ENCODE measurements around the gene RPL15. TPM values are rescaled to one million over a fixed set of nuclear protein-coding genes. Genes with fewer than 3 reads are reported as not detected.

RPL15 gene
- total and polyA plus RNA-seq, 2 of the 13 experiments (the other 11 are each of a cell fraction or from before 2014, with no cell fraction given), result 1,297 to 3,693 TPM

DNA sequence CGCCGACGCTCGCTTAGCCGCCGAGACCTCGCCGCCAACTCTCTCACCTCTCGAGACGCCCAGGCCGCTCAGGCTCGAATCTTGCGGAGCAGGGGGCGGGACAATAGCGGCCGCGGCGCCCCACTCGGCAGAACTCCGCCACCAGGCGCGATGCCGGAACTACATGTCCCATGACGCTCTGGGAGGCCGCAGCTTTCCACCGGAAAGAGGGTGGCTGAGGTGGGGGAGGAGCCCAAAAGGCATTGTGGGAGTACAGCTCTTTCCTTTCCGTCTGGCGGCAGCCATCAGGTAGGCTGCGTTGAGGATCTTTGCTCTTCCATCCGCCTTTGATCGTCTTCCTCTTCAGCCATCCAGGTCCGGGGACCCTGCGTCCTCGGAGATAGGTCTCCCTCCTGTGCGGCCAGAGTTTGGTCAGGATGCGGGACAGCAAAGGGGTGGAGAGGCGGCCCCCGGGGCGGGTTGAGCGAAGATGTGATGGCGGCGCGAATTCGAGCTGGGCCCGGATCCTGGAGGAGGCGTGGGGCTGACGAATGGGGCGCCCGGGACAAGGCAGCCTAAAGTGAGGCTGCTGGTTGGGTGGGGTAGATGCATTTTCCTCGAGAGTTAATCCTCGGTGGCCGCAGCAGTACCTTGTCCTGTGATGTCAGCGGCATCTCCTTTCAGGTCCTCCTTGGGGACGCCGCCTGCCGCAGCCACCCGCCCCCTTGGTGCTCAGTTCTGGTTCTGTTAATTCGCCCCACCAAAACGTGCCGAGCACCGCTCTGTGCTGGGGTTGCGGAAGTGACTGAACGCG, at the start of gene RPL15, which contains the start of gene NKIRAS1 (continued):
- TF ChIP-seq ZNF781 (CRISPR knock-in tag; IDR thresholded peaks at IDR 0.05; ENCODE audit: borderline replicate concordance, not compliant biosample characterization) (peak; percentile 92), TARDBP (CRISPR knock-in tag; IDR thresholded peaks at IDR 0.05) (peak; percentile 89), RARG (CRISPR knock-in tag; IDR thresholded peaks at IDR 0.05; ENCODE audit: low read depth) (no peak), ZNF10 (CRISPR knock-in tag; IDR thresholded peaks at IDR 0.05; ENCODE audit: borderline replicate concordance, low read depth) (no peak), SOX13 (IDR thresholded peaks at IDR 0.05) (no peak; the same call in 1 of the 2 replicates), SOX13 (CRISPR knock-in tag; conservative IDR thresholded peaks at IDR 0.05 in 1 of 2, IDR thresholded peaks at IDR 0.05 in 1 of 2) (peak in 1 of 2 experiments; percentile 60; a peak in 1 of 4 replicates), SMARCC2 (IDR thresholded peaks at IDR 0.05) (no peak)
- TF ChIP-seq, protein P1, sequence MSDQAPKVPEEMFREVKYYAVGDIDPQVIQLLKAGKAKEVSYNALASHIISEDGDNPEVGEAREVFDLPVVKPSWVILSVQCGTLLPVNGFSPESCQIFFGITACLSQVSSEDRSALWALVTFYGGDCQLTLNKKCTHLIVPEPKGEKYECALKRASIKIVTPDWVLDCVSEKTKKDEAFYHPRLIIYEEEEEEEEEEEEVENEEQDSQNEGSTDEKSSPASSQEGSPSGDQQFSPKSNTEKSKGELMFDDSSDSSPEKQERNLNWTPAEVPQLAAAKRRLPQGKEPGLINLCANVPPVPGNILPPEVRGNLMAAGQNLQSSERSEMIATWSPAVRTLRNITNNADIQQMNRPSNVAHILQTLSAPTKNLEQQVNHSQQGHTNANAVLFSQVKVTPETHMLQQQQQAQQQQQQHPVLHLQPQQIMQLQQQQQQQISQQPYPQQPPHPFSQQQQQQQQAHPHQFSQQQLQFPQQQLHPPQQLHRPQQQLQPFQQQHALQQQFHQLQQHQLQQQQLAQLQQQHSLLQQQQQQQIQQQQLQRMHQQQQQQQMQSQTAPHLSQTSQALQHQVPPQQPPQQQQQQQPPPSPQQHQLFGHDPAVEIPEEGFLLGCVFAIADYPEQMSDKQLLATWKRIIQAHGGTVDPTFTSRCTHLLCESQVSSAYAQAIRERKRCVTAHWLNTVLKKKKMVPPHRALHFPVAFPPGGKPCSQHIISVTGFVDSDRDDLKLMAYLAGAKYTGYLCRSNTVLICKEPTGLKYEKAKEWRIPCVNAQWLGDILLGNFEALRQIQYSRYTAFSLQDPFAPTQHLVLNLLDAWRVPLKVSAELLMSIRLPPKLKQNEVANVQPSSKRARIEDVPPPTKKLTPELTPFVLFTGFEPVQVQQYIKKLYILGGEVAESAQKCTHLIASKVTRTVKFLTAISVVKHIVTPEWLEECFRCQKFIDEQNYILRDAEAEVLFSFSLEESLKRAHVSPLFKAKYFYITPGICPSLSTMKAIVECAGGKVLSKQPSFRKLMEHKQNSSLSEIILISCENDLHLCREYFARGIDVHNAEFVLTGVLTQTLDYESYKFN (CRISPR knock-in tag; conservative IDR thresholded peaks at IDR 0.05), result peak; percentile 61; the same call in 1 of the 2 replicates
- TF ChIP-seq, protein P2, sequence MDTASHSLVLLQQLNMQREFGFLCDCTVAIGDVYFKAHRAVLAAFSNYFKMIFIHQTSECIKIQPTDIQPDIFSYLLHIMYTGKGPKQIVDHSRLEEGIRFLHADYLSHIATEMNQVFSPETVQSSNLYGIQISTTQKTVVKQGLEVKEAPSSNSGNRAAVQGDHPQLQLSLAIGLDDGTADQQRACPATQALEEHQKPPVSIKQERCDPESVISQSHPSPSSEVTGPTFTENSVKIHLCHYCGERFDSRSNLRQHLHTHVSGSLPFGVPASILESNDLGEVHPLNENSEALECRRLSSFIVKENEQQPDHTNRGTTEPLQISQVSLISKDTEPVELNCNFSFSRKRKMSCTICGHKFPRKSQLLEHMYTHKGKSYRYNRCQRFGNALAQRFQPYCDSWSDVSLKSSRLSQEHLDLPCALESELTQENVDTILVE (CRISPR knock-in tag; IDR thresholded peaks at IDR 0.05), result peak; percentile 43; the same call in 1 of the 2 replicates
- TF ChIP-seq, protein P3, sequence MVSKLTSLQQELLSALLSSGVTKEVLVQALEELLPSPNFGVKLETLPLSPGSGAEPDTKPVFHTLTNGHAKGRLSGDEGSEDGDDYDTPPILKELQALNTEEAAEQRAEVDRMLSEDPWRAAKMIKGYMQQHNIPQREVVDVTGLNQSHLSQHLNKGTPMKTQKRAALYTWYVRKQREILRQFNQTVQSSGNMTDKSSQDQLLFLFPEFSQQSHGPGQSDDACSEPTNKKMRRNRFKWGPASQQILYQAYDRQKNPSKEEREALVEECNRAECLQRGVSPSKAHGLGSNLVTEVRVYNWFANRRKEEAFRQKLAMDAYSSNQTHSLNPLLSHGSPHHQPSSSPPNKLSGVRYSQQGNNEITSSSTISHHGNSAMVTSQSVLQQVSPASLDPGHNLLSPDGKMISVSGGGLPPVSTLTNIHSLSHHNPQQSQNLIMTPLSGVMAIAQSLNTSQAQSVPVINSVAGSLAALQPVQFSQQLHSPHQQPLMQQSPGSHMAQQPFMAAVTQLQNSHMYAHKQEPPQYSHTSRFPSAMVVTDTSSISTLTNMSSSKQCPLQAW (CRISPR knock-in tag; IDR thresholded peaks at IDR 0.05), result peak; percentile 84
- TF ChIP-seq, protein P4, sequence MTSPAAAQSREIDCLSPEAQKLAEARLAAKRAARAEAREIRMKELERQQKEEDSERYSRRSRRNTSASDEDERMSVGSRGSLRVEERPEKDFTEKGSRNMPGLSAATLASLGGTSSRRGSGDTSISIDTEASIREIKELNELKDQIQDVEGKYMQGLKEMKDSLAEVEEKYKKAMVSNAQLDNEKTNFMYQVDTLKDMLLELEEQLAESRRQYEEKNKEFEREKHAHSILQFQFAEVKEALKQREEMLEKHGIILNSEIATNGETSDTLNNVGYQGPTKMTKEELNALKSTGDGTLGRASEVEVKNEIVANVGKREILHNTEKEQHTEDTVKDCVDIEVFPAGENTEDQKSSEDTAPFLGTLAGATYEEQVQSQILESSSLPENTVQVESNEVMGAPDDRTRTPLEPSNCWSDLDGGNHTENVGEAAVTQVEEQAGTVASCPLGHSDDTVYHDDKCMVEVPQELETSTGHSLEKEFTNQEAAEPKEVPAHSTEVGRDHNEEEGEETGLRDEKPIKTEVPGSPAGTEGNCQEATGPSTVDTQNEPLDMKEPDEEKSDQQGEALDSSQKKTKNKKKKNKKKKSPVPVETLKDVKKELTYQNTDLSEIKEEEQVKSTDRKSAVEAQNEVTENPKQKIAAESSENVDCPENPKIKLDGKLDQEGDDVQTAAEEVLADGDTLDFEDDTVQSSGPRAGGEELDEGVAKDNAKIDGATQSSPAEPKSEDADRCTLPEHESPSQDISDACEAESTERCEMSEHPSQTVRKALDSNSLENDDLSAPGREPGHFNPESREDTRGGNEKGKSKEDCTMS (CRISPR knock-in tag; conservative IDR thresholded peaks at IDR 0.05), result 0 out of 2 replicates have a peak, but pooled peaks have one; percentile 62
- TF ChIP-seq, protein P5, sequence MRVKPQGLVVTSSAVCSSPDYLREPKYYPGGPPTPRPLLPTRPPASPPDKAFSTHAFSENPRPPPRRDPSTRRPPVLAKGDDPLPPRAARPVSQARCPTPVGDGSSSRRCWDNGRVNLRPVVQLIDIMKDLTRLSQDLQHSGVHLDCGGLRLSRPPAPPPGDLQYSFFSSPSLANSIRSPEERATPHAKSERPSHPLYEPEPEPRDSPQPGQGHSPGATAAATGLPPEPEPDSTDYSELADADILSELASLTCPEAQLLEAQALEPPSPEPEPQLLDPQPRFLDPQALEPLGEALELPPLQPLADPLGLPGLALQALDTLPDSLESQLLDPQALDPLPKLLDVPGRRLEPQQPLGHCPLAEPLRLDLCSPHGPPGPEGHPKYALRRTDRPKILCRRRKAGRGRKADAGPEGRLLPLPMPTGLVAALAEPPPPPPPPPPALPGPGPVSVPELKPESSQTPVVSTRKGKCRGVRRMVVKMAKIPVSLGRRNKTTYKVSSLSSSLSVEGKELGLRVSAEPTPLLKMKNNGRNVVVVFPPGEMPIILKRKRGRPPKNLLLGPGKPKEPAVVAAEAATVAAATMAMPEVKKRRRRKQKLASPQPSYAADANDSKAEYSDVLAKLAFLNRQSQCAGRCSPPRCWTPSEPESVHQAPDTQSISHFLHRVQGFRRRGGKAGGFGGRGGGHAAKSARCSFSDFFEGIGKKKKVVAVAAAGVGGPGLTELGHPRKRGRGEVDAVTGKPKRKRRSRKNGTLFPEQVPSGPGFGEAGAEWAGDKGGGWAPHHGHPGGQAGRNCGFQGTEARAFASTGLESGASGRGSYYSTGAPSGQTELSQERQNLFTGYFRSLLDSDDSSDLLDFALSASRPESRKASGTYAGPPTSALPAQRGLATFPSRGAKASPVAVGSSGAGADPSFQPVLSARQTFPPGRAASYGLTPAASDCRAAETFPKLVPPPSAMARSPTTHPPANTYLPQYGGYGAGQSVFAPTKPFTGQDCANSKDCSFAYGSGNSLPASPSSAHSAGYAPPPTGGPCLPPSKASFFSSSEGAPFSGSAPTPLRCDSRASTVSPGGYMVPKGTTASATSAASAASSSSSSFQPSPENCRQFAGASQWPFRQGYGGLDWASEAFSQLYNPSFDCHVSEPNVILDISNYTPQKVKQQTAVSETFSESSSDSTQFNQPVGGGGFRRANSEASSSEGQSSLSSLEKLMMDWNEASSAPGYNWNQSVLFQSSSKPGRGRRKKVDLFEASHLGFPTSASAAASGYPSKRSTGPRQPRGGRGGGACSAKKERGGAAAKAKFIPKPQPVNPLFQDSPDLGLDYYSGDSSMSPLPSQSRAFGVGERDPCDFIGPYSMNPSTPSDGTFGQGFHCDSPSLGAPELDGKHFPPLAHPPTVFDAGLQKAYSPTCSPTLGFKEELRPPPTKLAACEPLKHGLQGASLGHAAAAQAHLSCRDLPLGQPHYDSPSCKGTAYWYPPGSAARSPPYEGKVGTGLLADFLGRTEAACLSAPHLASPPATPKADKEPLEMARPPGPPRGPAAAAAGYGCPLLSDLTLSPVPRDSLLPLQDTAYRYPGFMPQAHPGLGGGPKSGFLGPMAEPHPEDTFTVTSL (CRISPR knock-in tag; IDR thresholded peaks at IDR 0.05; ENCODE audit: borderline replicate concordance), result 0 out of 2 replicates have a peak, but pooled peaks have one; percentile 46
